Type B pancreatic cell (in vitro differentiated cells): ENCODE data around the gene CAMK1D. TPM values are rescaled to one million over a fixed set of nuclear protein-coding genes. Genes with fewer than 3 reads are reported as not detected.

Source experiments
- DNase-seq: peaks from one replicate; pipeline ENCODE4 v3.0.0; 2021; ENCODE audit warnings: mixed read lengths; ENCODE audit not compliant: unreplicated experiment; ENCODE audit errors: extremely low spot score
- H3K27ac Mint-ChIP-seq: 2 replicates; pipeline ENCODE4 v1.8.0; 2021; ENCODE audit warnings: mild to moderate bottlenecking, mixed read lengths
- H3K27me3 Mint-ChIP-seq: 2 replicates; pipeline ENCODE4 v1.8.0; 2021; ENCODE audit warnings: mixed read lengths
- H3K36me3 Mint-ChIP-seq: 2 replicates; pipeline ENCODE4 v1.8.0; 2021; ENCODE audit warnings: mixed read lengths
- H3K4me1 Mint-ChIP-seq: one replicate; pipeline ENCODE4 v1.8.0; 2021; ENCODE audit warnings: mixed read lengths; ENCODE audit not compliant: unreplicated experiment
- H3K4me3 Mint-ChIP-seq: 2 replicates; pipeline ENCODE4 v1.8.0; 2021; ENCODE audit warnings: mild to moderate bottlenecking, mixed read lengths
- H3K9me3 Mint-ChIP-seq: 2 replicates; pipeline ENCODE4 v1.8.0; 2021; ENCODE audit warnings: mixed read lengths
- total RNA-seq: library from RNA; stranded (reverse); gene quantifications from 2 replicates; pipeline ENCODE4 v1.2.1, GENCODE V29; 2021; ENCODE audit warnings: low replicate concordance
- TF ChIP-seq, protein P1 (sequence below): fragments of 200-600 bp; sonication (generic); conservative IDR thresholded peaks from 2 replicates; pipeline ENCODE4 v1.5.0; 2021; ENCODE audit warnings: antibody characterized with exemption, mild to moderate bottlenecking

Gene CAMK1D
- total RNA-seq, 1 donor from 2014 or later = 12.2 TPM

DNA sequence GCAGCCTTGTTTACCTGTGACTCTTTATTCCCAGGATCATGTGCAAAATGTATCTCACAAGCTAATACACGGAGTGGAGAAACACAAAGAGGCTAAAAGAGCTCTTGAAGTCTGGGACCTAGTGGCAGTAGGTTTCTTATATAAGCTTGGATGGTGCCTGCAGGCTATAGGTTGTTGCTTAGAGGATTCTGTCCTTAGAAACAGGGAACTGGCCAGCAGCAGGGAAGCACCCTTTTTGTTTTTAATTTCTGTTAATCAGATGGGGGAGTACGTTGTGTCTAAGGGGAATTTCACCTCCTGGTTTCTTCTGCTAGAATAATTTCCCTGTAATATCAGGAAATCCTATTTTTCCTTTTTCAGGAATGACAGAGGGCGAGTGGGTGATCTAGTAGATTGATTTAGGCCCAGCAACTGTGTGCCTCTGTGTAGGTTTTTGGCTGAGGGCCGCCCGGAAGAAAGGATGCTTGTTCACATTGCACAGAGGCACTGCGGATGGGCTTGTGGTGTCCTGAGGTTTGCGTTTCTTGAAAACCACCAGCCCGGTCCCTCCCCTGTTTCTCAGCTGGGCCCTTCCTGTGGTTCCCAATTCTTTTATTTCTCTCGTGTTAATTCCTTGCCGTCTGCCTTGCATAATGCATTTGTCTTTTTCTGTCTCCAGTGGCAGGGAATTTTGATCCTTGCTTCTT lies 158.0 kb downstream of the CAMK1D start:
- TF ChIP-seq, protein P1, sequence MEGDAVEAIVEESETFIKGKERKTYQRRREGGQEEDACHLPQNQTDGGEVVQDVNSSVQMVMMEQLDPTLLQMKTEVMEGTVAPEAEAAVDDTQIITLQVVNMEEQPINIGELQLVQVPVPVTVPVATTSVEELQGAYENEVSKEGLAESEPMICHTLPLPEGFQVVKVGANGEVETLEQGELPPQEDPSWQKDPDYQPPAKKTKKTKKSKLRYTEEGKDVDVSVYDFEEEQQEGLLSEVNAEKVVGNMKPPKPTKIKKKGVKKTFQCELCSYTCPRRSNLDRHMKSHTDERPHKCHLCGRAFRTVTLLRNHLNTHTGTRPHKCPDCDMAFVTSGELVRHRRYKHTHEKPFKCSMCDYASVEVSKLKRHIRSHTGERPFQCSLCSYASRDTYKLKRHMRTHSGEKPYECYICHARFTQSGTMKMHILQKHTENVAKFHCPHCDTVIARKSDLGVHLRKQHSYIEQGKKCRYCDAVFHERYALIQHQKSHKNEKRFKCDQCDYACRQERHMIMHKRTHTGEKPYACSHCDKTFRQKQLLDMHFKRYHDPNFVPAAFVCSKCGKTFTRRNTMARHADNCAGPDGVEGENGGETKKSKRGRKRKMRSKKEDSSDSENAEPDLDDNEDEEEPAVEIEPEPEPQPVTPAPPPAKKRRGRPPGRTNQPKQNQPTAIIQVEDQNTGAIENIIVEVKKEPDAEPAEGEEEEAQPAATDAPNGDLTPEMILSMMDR = no peak
- no peaks in the 10 kb centered on the region for H3K27me3 Mint-ChIP-seq
- no peak for DNase-seq
- H3K9me3 Mint-ChIP-seq = no peaks in the 10 kb centered on the region
- H3K36me3 Mint-ChIP-seq = peaks cover 8% of the 10 kb centered on the region
- H3K27ac Mint-ChIP-seq = no peak overlapping the region
- peaks cover 25% of the 10 kb centered on the region for H3K4me1 Mint-ChIP-seq
- H3K4me3 Mint-ChIP-seq = no peak overlapping the region

DNA sequence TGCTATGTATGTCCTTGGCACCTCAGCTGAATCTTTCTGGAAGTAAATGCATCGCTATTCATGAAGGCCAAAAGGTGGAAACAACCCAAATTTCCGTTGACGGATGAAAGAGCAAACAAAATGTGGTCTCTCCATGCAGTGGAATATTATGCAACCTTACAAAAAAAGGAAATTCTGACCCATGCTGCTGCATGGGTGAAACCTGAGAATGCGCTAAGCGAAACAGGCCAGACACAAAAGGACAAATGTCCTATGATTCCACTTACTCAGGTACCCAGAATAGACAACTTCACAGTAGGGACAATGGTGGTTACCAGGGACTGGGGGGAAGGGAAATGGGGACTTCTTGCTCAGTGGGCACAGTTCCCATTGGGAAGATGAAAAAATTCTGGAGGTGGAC lies 158.8 kb downstream of the CAMK1D start:
- no peak for DNase-seq
- Mint-ChIP-seq H3K4me1 (peaks cover 29% of the 10 kb centered on the region), H3K36me3 (peaks cover 4% of the 10 kb centered on the region), H3K9me3 (no peaks in the 10 kb centered on the region), H3K27me3 (no peaks in the 10 kb centered on the region), H3K4me3 (no peak overlapping the region), H3K27ac (no peak overlapping the region)
- TF ChIP-seq, protein P1 = no peak

DNA sequence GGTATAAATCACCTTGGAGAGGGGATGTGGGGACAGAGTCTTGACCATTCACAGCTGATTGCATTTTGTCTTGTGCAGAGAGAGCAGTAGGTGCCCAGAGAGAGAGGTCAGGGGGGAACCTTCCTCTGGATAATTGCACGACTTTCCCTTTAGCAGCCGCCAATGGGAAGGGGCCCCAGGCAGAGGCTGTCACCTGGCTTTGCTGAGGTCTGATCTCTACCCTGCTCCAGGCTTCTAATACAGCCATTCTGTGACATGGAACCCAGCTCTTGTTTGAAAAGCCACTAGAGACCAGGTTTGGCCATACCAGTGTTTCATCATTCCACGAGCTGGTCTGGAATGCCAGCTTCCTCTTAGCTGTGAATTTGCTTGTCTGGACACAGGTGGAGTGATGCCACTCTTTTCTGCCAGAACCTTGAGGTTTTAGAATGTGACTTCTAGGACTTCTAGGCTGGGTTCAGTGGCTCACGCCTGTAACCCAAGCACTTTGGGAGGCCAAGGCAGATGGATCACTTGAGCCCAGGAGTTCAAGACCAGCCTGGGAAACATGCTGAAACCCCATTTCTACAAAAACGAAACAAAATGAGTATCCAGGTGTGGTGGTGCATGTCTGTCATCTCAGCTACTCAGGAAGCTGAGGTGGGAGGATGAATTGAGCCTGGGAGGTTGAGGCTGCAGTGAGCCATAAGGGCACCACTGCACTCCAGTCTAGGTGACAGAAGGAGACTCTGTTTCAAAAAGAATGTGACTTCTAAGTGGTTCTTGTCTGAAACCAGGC lies 159.9 kb downstream of the CAMK1D start:
- Mint-ChIP-seq H3K36me3 (peaks cover 3% of the 10 kb centered on the region), H3K9me3 (peaks cover 2% of the 10 kb centered on the region), H3K4me1 (peaks cover 30% of the 10 kb centered on the region), H3K4me3 (no peak overlapping the region), H3K27ac (no peak overlapping the region), H3K27me3 (no peaks in the 10 kb centered on the region)
- no peak for DNase-seq
- TF ChIP-seq, protein P1 = no peak

DNA sequence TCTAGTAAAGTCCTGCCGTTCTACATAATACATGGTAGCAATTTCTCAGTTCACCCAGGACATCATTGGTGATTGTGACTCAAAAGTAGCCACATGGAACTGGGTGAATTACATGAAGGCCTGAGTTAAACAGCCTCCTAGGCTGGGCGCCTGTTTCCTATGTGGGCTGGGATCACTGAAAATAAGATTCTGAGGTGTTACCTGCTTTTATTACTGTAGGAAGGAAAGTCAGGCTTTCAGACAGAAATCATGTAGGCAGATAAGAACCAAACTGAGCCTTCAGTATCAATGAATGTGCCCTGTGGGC lies 160.4 kb downstream of the CAMK1D start:
- Mint-ChIP-seq H3K4me1 (peaks cover 32% of the 10 kb centered on the region), H3K27ac (no peak overlapping the region), H3K36me3 (peaks cover 3% of the 10 kb centered on the region), H3K27me3 (no peaks in the 10 kb centered on the region), H3K4me3 (no peak overlapping the region), H3K9me3 (peaks cover 3% of the 10 kb centered on the region)
- DNase-seq = no peak
- TF ChIP-seq, protein P1 = no peak

DNA sequence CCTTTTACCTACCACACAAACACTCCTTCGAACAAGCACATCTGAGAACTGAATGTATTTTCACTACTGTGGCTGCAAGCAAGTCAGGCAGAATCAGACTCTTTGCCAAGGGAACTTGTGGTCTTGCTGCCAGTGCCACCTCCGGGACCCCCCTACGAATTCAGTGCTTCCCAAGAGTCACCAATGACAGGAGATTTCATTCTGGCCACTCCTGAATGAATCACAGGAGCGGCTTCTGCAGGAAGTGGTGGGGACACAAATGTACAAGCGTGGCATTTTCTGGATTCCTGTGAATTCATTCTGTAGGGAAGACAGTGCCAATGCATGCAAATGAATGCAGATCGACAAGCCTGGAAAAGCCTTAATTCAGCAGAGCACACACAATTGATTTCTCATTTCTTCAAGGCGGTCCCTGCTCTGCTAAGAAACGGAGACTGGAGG lies 161.2 kb downstream of the CAMK1D start:
- no peaks in the 10 kb centered on the region for H3K27me3 Mint-ChIP-seq
- H3K4me3 Mint-ChIP-seq = no peak overlapping the region
- peaks cover 3% of the 10 kb centered on the region for H3K9me3 Mint-ChIP-seq
- H3K36me3 Mint-ChIP-seq = peaks cover 3% of the 10 kb centered on the region
- H3K4me1 Mint-ChIP-seq = peaks cover 28% of the 10 kb centered on the region
- DNase-seq = no peak
- TF ChIP-seq, protein P1 = no peak
- no peak overlapping the region for H3K27ac Mint-ChIP-seq
